Umbilical cord (tissue), 2 donors: ENCODE measurements around the gene KRT26. TPM values are rescaled to one million over a fixed set of nuclear protein-coding genes. Genes with fewer than 3 reads are reported as not detected.

ENCODE experiments used
- DNase-seq: peaks from one replicate; pipeline ENCODE4 v3.0.0-alpha.2; 2015; ENCODE audit warnings: low spot score
- total RNA-seq: library from RNA; depleted of rRNA; stranded (reverse); fragments of >200 nt; gene quantifications from one replicate; pipeline ENCODE4 v1.2.3, GENCODE V29; 2014; ENCODE audit warnings: low replicate concordance; ENCODE audit not compliant: insufficient read depth

Gene KRT26
- total RNA-seq, 1 donor from 2014 or later, result 8.2 TPM

- DNase-seq, result no peak
Measured at GRCh38 chr17:40730970-40731369, 41.0 kb downstream of the KRT26 start.

DNA sequence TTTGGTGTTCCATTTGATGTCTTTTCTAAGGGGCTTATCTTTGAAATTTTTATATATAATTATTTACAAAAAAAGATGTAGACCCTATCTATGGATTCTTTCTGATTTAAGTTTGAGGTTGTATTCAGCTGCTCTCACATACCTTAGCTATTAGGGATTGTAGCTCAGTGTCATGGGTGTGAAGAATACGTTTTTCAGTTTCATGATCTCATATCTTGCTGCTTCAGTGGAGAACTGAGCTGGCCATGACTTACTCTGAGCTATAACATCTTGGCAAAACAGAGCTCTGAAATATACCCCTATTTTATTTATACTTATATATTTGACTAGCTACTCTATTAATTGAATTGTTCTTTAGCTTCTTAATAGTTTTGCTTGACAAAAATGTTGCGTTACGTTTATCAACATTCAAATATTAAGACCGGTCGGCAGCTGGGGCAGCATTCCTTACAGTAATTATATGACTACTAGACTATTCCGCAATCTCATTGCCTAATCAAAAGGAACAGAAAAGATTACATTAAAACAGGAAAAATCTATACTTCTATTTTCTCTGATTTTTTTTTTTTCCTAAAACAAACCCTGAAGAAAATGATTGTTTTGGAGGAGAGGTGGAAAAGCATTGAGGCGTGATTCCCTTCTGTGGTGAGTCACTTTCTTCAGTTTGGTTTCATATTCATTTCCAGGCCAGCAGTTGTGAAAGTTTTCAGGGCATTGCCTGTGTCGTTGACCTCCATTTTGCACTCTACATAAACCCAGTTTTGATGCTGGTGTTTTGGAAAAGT is 44.4 kb downstream of the KRT26 start:
- no peak for DNase-seq

DNA sequence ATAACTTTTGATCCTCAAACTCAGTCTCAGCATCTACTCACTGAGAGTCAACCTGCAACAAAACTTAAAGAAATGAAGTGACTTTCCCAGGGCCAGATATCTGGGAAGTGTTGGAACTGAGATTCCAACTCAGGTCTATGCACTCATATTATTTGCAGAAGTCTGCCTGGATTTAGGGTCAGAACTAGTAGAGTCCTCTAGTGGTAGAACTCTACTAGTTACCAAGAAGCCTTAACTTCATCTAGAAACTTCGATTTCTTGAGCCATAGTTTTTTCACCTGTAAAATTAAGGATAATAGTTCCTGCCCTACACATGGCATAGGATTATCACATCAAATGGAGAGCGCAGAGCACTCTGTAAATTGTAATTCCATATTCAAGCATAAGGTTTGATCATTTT is 45.1 kb downstream of the KRT26 start:
- no peak for DNase-seq

- no peak for DNase-seq
Measured at GRCh38 chr17:40724656-40725055, 47.3 kb downstream of the KRT26 start.

DNA sequence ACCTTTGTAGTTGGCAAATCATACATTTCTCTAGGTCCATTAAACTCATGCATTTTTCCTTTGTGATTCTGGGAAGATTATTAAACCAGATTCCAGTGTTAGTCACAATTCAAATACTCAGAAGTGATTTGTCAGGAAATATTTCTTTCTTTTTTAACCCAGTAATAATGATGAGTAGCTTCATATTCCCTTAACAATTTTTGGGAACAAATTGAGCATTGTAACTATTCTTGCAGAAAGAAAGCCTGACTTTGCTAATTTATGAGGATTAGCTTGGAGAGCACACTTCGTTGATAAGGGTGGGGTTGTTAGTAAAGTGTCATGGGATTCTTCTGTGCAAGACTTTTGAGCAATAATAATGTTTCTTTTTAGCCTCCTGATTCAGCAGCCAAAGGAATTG is 49.8 kb downstream of the KRT26 start:
- no peak for DNase-seq

DNA sequence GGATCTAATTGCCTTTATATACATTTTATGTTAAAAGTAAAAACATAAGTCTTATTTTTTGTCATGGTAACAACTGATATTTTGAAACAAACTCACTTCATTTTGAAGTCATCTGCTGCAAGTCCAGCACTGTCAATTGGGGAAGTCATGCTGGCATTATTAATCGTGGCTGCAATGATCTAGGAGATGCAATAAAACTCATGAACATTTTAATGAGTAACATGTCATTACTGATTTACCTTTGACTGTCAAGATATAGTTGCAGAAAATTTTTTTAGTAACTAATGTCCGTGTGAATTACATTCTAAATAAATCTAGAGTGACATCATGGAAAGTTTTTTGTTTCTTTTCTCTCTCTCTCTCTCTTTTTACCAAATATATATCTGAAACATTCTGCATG is 51.1 kb downstream of the KRT26 start:
- DNase-seq, result no peak

- DNase-seq, result peak; percentile 77
Measured at GRCh38 chr17:40718930-40719329, 53.1 kb downstream of the KRT26 start.

- no peak for DNase-seq
Measured at GRCh38 chr17:40717776-40718175, 54.2 kb downstream of the KRT26 start.

Other genes with a start within 250 kb of the KRT26 start
- gene CCR7, start 206.7 kb downstream of the KRT26 start, total RNA-seq, result not detected
- 146 TPM for gene SMARCE1, start 124.4 kb downstream of the KRT26 start, total RNA-seq
- gene KRT222, start 107.0 kb downstream of the KRT26 start, total RNA-seq, result 3.4 TPM
- gene KRT24, start 68.4 kb downstream of the KRT26 start, total RNA-seq, result 6.3 TPM
- gene KRT25, start 16.9 kb downstream of the KRT26 start, total RNA-seq, result not detected
- not detected for gene KRT27, start 10.3 kb upstream of the KRT26 start, total RNA-seq
- 3.6 TPM for gene KRT28, start 27.8 kb upstream of the KRT26 start, total RNA-seq
- gene KRT10, start 50.4 kb upstream of the KRT26 start, total RNA-seq, result 45.7 TPM
- 4.6 TPM for gene KRT12, start 95.0 kb upstream of the KRT26 start, total RNA-seq
- gene KRT20, start 113.0 kb upstream of the KRT26 start, total RNA-seq, result 3.4 TPM
- gene KRT23, start 165.4 kb upstream of the KRT26 start, total RNA-seq, result 24.3 TPM
- 2.4 TPM for gene KRT39, start 194.7 kb upstream of the KRT26 start, total RNA-seq
- not detected for gene KRT40, start 212.1 kb upstream of the KRT26 start, total RNA-seq
- not detected for gene KRTAP3-3, start 222.0 kb upstream of the KRT26 start, total RNA-seq
- 31.1 TPM for gene KRTAP3-2, start 227.7 kb upstream of the KRT26 start, total RNA-seq
- gene KRTAP3-1, start 236.9 kb upstream of the KRT26 start, total RNA-seq, result not detected